GM21447 (cell line): ENCODE results near the gene BID.

ENCODE experiments used
- ATAC-seq: cut with Tn5 transposase; IDR thresholded peaks from one replicate; pipeline ENCODE4 v1.9.1; 2021; ENCODE audit not compliant: unreplicated experiment

BID gene

DNA sequence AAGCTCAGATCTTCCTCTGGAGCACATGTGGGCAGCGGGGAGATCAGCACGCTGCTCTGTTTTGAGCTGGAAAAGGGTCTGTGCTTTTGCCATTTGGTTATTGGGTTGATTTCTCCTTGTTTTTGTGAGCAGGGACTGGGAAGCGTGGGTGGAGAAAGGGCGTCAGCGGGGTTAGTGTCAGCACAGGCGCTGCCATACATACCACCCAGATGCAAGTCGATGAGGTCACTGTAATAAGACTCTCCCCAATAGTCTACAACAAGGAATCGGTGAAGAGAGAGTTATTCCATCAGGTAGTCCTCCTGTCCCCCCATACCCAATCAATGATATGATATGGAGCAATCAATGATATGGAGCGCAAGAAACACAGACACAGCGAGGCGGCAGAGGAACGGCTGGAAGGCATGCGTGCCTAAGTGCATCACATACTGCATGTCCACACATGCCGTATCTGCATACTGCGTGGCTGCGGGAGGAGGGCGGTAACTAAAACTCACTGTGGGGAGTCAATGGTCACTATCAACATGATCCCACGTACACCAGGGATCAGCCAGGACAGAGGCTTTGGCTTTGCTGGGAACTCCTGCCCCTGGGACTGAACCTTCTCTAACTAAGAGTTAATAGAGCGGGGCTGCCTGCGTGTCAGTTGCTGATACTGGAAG lies 29.5 kb upstream of the BID start:
- ATAC-seq: no peak

DNA sequence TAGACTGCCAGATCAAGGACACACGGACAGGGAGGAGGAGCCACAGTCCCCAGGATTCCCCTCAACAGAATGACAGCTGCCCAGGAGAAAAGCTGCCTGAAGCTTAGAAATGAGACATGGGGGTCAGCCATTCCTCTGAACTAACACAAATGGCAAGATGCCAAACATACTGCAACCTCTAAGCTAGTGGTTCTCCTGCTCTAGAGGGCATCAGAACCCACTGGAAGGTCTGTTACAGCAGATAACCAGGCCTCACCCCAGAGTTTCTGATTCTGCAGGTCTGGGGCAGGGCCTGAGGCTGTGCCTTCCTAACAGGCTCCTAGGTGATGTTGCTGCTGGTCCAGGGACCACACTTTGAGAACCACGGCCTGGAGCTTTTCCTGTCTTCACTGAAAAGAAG lies 28.6 kb upstream of the BID start:
- no peak for ATAC-seq

DNA sequence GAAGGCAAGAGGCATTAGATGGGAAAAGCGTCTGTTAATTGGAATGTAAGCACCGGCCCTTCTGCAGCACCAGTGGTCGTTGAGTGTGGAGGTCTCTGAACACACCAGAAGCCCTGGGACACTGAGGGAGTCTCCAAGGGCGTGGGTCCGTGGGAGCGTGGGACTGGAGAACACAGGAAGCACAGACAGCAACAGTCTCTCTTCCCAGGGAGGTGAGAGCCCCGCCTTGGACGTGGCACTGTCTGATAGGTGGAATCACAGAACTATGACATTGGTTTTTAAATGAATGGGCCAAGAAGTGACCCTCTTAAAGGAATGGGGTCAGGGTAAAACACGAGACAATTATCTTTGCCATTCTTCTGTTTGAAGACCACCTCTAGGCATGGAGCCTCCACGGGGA lies 28.1 kb upstream of the BID start:
- no peak for ATAC-seq

DNA sequence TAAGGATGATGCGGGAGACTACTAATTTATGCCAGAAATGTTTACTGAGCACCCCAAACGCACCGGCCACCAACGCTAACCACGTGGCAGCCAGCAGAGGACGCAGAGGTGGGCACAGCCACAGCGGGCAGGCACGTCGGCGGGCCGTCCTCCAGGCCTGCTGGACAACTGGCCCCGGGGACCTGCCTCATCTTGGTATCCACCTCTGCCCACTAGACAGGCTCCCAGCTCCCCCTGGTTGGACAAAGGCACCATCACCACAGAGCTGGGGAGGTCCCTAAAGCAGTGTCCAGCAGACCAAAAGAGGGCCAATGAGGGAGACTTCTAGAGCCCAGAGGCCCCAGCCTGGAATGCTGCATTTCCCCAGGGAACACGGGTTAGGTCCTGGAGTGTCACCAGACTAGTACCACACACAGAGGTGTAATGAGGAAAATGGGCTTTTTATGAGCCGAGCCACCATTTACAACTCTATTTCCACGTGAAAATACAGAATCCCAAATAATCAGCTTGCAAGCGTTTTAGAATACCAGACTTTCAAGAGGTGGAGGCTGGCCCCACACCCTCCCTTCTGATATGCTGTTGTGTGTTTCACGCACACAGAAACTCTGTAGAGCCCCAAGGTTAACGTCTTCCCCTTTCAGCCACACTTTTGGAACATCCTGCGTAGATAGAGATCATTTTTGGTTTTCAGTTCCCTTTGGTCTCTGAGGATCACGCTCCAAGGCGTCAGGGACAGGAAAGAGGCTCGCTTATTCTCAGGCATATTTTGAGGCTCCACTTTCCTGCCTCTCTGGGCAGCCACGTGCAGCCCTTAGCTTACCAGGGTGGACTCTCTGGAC lies 23.7 kb upstream of the BID start:
- ATAC-seq: peak; percentile 49

DNA sequence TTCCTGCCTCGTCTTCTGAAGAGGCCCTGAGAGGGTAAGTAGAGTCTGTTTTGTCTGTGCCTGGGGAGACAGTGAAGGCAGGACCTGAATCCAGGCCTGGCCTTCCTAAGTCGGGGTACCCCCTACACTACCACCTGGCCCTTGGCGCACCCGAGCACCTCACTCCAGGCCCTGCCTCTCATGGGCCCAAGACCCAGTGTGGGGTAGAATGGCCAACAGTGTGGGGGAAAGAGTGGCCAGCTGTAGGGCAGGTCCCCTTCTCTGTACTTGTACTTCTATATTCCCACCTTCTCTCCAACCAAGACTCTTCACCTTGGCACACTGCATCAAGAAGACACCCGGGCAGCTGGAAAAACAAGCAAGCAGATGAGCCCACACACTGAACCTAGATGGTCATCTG lies 22.4 kb upstream of the BID start:
- no peak for ATAC-seq

DNA sequence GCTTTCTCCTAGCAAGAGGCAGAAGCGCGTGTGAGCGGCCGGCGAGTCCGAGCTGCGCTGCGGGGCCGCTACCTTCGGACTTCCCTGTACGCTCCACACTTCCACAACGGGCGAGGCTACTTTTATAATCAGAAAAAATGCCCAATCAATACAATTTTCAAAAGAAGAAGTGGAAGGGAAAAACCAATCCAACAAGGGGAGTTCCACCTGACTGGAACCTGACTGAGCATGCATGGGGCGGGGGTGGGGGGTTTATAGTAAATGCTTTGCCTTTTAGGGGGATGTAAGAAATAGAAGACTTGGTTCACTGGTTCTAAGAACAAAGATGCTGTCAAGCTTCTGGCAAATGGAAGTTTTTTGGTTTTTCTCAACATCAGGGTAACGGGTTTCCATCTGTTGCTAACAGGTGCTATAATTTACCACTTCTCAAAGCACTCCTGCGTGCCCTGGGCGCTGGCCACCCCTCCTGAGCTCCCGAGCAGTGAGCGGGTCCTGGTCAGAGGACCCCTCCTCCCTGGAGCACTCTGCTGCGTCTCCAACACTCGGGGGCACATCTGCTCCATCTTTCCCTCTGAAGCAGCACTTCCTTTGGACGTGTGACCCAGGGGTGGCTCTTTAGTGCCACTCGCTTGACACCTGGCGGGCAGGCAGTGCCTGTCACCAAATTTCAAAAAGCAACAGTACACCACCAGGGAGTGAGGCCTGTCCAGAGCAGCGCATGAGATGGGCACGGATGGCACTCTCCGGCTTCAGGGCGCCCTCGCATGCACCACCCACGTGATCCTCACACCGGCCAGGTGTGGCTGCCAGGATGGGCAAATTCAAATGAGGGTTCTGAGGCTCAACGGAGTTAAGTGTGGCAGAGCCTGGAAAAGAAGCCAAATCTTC lies 21.6 kb upstream of the BID start:
- no peak for ATAC-seq

DNA sequence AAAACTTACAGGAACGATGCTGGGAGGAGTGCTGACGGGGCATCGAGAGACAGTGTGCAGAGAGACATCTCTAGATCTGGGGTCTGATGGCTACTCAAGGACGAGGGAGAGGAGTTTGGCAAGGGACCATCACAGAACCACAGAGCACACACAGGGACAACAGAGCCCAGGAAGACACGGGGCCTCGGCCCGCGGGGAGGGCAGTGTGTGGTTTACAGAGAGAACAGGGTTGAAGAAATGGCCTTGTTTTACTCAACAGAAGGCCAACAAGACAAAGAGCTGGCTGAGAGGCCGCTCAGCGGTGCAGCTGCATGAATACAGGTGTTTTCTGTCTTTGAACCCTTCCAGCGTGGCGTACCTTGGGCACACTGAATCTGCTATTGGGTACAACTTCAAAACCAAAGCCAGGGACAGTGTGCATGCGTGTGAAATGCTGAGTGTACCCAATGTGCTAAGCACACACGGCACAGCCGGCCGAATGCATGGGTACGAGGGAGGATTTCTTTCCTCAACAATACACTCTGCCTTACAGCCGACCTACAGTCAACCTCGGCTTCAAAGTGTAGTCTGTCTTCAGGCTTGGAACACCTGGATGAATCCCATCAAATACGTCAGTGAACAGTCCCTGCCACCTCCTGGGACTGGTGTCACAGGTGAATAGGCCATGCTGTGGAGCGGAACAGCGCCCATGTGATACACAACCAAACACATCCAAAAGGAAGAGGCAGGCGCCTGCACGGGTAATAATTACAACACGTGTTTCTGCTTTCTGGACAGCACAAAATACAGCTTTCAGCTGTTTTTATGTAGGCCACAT lies 20.7 kb upstream of the BID start:
- no peak for ATAC-seq

DNA sequence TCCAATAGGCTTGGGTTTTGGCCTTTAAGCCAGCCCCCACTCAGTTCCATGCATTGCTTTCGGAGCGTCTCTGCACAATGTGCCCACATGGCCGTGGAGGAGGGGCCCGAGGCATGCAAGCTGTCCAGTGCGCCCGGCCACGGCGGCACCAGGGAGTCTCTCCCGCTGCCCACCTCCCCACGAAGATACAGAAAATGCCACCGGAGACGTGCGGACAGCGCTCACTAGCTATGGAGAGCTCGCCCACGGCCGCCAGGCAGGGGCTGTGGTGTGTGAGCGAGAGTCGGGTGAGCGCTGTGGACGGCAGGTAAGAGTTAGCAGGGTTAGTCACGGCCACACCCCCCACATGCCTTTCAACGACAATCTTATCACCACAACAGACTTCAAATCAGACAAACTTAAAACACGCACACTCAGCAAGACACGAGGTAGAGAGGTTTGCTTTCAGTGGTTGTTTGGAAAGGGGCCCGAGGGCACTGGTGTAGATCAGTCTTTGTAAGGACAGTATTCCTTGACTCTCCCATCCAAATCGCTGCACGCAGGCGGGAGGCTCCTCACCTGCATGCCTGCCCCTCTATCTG lies 18.7 kb upstream of the BID start:
- no peak for ATAC-seq

DNA sequence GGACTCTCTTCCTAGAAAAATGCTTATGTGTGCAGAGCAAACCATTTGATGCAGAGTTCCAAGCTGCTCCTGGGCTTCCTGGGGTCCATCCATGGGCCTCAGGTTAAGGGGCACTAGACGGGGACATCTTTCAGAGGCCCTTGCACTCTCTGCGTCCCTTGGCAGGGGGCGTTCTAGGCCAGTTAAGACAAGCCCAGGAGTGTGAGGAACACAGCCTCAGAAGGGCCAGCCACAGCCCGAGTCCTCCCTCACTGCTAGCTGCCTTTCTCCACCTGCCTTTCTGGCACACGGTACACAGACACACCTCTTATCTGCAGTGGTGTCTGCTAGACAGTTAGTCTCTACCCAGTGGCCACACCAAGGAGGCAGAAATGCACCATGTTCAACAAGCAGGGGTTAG lies 18.0 kb upstream of the BID start:
- ATAC-seq: no peak

DNA sequence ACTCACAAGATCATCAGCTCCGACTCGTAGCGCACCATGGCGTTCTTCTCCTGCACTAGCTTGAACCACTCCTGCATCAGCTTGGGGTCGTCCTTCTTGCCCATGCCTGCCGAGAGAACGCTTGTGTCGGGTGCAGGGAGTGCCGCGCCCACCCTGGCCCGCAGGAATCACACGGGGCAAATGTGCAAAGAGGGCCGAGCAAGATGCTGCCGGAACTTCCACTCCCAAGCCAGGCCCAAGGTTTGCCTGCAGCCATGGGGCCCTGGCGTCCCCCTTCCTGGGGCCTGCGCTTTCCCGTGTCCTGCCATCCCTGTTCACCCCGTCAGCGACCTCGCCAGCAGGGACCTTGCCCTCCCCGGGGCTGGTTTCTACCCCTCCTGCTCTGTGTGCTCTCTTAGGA lies 16.9 kb upstream of the BID start:
- ATAC-seq: no peak

DNA sequence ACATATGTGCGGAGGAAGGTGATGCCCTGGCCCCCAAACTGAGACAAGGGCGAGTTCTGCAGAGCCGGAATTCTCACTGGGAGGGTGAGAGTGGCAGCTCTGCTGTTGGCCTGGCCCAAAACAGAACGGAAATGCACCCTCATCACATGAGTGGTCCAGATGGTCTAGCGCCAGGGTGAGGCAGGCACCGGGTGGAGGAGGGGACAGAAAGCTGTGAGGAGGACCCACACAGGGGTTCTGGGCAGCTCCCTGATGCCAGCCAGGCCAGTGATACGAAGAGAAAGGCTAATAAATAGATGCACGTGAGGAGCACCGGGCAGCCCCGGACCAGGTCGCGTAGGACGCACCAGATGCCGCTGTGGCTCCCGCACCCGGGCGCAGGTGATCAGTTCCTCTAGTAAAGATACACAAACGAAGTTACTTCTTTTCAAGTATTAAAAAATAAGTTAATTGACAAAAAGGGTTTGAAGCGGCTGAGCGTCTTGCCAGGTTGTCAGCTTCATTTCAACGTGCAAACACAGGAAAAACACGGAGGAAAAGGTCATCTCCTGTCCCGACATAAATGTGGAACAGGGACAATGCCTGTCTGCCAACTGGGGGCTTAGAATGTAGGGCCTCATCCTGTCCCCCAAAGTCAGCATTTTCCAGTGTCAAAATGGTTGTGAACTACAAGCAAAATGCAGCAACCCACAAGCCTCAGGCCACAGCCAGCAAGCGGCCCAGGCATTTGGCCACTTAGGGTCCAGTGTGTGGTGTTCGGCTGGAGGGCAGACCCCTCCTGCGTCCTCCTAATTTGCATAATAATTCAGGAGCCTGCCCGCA lies 15.3 kb upstream of the BID start:
- ATAC-seq: no peak

DNA sequence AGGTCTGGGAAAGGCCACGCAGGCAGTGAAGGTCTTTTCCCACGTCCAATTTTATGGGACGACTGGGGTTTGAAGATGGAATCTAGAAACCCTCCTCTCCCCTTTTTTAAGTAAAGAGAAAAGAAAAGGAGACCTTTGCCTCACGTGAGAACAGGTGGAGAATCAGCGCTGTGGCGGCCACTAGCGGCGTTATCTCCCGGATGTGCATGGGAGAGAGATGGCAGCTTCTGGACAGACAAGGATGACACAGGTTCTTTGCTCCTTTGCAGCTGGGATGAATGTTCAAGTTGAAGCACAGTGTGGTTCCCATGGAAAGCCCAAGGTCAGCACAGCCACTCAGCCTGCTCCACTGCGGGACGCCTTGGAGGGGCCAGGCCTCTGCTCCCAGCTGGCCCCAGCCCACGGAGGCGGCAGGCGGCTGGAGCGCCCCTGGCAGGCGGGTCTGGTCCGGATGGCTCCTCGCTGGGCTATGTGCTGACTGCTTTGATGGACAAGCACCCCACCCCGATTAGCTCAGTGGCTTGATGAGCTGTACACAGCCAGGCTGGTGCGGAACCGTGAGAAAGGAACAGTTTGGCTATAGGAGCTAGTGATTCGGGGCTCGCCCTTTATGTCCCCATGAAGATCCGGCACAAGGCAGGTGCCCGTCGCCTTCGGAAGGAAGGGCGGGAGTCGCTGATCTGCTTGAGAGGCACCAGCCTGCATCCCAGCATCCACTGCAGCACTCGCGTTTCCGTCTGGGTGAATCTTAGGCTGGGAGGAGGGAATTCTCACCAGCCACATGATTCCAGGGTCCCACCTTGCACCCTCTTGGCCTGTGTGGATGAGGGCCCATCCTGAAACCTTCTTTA lies 14.5 kb upstream of the BID start:
- no peak for ATAC-seq

DNA sequence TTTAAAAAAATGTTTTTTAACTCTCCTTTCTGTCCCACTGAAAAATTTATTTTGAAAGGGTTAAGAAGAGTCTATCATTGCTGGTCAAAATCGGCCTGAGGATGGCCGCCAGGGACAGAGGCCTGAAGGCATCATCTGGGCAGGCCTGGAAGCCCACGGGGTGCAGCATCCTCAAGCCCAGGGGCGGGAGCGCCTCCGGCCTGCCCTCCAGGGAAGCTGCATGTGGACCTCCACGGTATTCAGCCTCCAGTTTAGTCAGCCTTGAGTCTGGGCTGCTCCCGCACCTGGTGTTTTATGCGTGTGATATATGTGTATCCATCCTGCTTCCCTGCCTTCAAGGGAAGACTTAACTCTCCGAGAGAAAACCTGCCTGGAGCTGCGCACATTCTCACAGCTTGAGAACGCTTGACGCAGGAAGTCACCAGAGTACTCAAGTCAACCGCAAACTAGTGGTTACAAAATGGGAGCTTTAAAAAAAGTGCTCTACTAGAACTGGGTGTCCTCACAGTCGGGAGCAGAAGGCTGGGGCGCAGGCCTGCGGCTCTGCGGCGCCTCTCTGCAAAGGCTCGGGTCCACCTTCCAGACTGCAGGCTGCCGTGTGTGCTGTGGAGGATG lies 13.6 kb upstream of the BID start:
- ATAC-seq: no peak

DNA sequence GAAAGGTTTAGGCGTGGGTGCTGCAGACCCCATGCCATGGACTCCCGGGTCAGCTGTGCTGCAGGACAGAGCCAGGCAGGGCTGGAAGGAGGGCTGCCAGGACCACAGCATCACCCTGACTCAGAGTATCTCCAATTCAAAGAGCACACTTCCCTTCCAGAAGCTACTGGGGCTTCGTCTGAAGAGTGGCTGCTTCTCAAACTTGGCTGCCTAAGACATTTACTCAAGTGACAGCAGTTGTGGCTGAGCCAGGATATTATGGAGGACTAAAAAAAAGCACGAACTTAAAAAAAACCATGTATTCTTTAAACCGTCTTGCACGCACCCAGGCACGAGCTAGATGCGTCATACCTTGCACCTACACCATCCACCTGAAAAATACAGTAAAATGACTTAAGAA lies 13.0 kb upstream of the BID start:
- no peak for ATAC-seq

DNA sequence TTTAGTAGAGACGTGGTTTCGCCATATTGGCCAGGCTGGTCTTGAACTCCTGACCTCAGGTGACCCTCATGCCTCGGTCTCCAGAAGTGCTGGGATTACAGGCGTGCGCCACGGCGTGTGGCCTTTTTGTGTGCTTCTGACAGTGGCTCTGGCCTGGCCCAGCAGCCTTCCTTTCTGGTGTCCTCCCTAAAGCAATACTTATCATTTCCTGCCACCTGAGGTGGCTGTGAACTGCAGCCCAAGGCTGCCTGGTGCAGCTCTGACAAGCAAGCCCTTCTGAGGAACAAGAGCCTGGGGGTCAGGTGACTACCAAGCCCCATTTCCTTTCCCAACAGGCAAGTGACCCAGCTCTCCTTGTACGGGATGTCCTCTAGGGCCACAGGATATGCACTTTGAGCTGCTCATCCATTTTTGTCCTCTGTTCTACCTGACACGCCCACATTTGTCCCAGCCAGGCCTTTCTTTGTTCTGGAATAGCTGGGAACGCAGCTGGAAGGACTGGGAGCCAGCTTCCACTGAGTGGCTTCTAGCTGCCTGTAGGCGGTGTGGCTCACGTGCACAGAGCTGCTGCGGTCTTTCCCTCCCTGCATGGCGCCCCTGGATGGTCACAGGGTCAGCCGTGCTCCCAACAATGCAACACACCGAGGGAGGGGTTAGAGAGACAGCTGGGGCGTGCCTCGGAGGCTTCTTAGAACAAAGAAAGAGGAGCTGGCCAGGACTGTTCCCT lies 12.3 kb upstream of the BID start:
- no peak for ATAC-seq

DNA sequence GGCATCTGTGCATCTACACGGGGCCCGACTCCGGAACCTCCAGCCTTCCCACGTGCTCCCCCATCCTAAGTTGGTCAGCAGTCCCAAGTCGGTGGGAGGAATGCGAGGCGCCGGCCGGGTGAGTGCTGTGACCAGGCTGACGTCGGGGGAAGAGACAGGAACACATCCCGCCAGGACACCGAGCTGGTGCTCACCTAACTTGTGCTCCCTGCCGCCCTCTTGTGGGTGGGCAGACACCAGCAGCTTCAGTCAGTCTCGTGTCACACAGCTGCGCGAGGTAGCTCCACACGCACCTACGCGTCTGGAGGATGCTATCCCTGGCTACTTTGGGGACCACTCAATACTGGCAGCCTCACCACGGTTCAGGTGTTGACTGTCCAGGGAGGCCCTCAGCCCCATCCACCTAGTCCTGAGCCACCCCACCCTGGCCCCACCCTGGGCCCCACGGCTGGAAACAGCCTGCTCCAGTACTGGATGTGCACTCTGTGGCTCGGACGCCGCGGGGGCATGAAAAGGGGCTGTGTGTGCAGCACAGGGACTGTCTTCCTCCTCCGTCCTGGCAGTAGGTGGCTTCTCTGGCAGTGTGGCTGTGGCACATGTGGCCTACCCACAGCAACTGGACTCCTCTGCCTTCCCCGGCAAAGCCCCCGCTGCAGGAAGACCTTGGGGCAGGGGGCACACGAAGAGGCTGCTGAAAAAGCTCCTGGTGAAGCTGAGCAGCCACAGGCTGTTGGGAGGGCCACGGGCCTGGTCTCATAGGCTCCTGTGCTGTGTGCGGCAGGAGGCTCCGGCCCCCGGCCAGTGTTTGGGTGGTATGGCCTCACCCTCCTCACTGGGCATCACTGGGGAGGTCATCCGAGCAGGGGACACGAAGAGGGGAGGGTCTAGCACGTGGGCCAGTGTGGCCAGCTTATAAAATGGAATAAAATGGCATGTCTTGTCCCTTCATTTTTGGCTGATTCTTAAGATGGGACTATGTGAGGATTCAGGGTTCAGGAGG lies 11.2 kb upstream of the BID start:
- no peak for ATAC-seq
